IPS-15b (cell line): ENCODE measurements around the gene MAP3K7CL.

ENCODE experiments used
- H3K27me3 ChIP-seq: one replicate; pipeline ENCODE4 v1.6.1; 2013; ENCODE audit warnings: low read length; ENCODE audit not compliant: control insufficient read depth, insufficient read depth
- H3K36me3 ChIP-seq: one replicate; pipeline ENCODE4 v1.6.1; 2013; ENCODE audit warnings: low read length; ENCODE audit not compliant: control insufficient read depth, insufficient read depth
- H3K4me1 ChIP-seq: one replicate; pipeline ENCODE4 v1.6.1; 2013; ENCODE audit warnings: mild to moderate bottlenecking, low read length; ENCODE audit not compliant: control insufficient read depth, insufficient read depth
- H3K4me3 ChIP-seq: one replicate; pipeline ENCODE4 v1.5.1; 2013; ENCODE audit warnings: low read depth, low read length
- H3K9ac ChIP-seq: one replicate; pipeline ENCODE4 v1.6.1; 2013; ENCODE audit warnings: low read depth, mild to moderate bottlenecking, low read length
- H3K9me3 ChIP-seq: one replicate; pipeline ENCODE4 v1.6.1; 2013; ENCODE audit warnings: mild to moderate bottlenecking, low read length; ENCODE audit not compliant: control insufficient read depth, insufficient read depth

Gene MAP3K7CL

GRCh38 chr21:29136033-29136432 lies 5.6 kb downstream of the MAP3K7CL start:
- Histone ChIP-seq H3K9ac (no peak overlapping the region), H3K27me3 (peaks cover 2% of the 10 kb centered on the region), H3K9me3 (no peaks in the 10 kb centered on the region), H3K4me1 (no peaks in the 10 kb centered on the region), H3K36me3 (no peaks in the 10 kb centered on the region), H3K4me3 (no peak overlapping the region)

GRCh38 chr21:29144736-29145353 lies 14.4 kb downstream of the MAP3K7CL start:
- no peaks in the 10 kb centered on the region for H3K27me3 ChIP-seq

DNA sequence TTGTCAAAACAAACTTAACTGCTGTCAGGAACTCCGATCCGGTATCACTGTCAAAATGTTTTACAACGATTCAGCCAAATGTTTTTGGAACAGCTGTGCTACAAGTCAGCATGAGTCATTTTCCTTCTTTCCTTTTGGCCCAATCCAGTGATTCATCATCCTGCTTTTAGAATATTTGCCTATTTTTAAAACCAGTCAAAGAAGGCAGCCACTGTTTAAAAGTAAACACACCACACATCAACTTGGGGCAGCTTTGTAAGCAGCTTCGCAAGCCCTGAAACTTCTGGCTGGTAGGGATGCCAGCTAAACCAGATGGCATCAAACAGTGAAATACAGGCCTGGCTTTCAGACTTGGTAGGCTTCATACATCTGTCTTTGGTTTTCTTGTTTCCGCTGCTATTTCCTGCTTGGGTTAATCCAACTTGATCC lies 14.9 kb downstream of the MAP3K7CL start:
- Histone ChIP-seq H3K4me3 (no peak overlapping the region), H3K9me3 (no peaks in the 10 kb centered on the region), H3K4me1 (no peaks in the 10 kb centered on the region), H3K36me3 (no peaks in the 10 kb centered on the region), H3K9ac (no peak overlapping the region), H3K27me3 (no peaks in the 10 kb centered on the region)

More at GRCh38 chr21:29144736-29145353, 14.4 kb downstream of the MAP3K7CL start:
- no peak overlapping the region for H3K4me3 ChIP-seq
- no peaks in the 10 kb centered on the region for H3K9me3 ChIP-seq
- no peak overlapping the region for H3K9ac ChIP-seq
- no peaks in the 10 kb centered on the region for H3K36me3 ChIP-seq
- no peaks in the 10 kb centered on the region for H3K4me1 ChIP-seq

GRCh38 chr21:29145852-29146453 lies 15.5 kb downstream of the MAP3K7CL start:
- Histone ChIP-seq H3K36me3 (no peaks in the 10 kb centered on the region), H3K27me3 (no peaks in the 10 kb centered on the region), H3K9me3 (no peaks in the 10 kb centered on the region), H3K4me3 (no peak overlapping the region), H3K9ac (no peak overlapping the region), H3K4me1 (no peaks in the 10 kb centered on the region)

DNA sequence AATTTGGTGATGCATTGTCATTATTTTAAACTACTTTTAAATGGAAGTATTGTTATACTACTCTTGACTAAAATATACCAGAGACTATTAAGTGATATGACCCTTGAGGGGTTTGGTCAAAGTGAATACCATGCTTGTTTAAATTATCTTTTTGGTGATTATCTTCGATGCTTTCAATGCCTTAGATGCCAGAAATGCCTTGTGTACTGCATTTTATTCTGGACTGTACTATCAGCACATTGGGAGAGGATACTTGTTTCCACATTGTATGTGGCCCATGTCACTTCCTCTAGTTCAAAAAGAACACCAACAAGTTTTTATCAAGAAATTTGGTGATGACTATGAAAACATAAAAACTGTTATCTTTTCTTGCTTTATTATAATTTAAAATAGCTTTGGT lies 16.3 kb downstream of the MAP3K7CL start:
- Histone ChIP-seq H3K9me3 (no peaks in the 10 kb centered on the region), H3K36me3 (no peaks in the 10 kb centered on the region), H3K4me3 (no peak overlapping the region), H3K4me1 (no peaks in the 10 kb centered on the region), H3K27me3 (no peaks in the 10 kb centered on the region), H3K9ac (no peak overlapping the region)

DNA sequence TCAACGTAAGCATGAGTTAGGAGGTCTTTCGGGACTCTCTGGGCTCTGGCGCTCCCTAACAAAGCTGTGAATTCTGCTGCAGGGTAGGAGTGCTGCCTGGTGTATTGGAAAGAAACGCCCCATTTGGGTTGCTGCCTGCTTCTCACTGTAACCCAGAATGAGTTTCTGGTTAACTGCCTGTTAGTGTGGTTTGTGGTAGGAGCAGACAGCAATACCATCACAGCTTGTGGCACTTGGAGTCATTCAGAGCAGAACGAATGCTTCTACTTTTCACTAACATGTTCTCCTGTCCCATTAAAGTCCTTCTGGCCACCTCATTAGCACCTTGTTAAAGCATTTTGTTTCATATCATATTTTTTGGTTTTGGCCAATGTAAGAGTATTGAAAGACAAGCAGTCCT lies 18.1 kb downstream of the MAP3K7CL start:
- Histone ChIP-seq H3K27me3 (no peaks in the 10 kb centered on the region), H3K4me3 (no peak overlapping the region), H3K9ac (no peak overlapping the region), H3K36me3 (no peaks in the 10 kb centered on the region), H3K9me3 (no peaks in the 10 kb centered on the region), H3K4me1 (no peaks in the 10 kb centered on the region)

- H3K9me3 ChIP-seq = no peaks in the 10 kb centered on the region
- H3K36me3 ChIP-seq = no peaks in the 10 kb centered on the region
- no peaks in the 10 kb centered on the region for H3K4me1 ChIP-seq
- H3K9ac ChIP-seq = no peak overlapping the region
- H3K4me3 ChIP-seq = no peak overlapping the region
- no peaks in the 10 kb centered on the region for H3K27me3 ChIP-seq
These were observed 19.5 kb downstream of the MAP3K7CL start for GRCh38 chr21:29149808-29150425.

GRCh38 chr21:29151931-29152330 lies 21.5 kb downstream of the MAP3K7CL start:
- Histone ChIP-seq H3K9me3 (no peaks in the 10 kb centered on the region), H3K4me3 (no peak overlapping the region), H3K27me3 (peaks cover 10% of the 10 kb centered on the region), H3K4me1 (no peaks in the 10 kb centered on the region), H3K36me3 (no peaks in the 10 kb centered on the region), H3K9ac (no peak overlapping the region)

DNA sequence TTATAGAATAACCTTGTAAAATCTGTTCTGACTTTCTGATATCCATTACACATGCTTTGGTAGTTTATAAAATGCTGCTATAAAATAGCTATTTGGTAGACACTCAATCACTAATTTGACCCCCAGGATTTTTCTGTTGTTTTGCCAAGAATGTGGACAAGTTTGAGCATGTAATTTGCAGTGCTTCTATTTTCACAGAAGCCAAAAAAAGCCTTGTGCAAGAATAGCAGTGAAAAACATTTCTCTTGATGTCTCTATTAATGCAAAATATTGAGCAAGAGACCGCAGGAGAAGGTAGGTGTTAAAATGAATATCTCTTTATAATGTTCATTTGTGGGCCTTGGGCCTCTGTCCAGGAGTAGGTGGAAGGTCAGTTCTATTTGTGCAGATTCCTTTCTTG lies 22.5 kb downstream of the MAP3K7CL start:
- H3K27me3 ChIP-seq = peaks cover 10% of the 10 kb centered on the region
- no peaks in the 10 kb centered on the region for H3K4me1 ChIP-seq
- no peaks in the 10 kb centered on the region for H3K36me3 ChIP-seq
- H3K9me3 ChIP-seq = no peaks in the 10 kb centered on the region
- no peak overlapping the region for H3K9ac ChIP-seq
- H3K4me3 ChIP-seq = no peak overlapping the region

GRCh38 chr21:29154270-29154669 lies 23.8 kb downstream of the MAP3K7CL start:
- Histone ChIP-seq H3K27me3 (peaks cover 10% of the 10 kb centered on the region), H3K4me3 (no peak overlapping the region), H3K9ac (no peak overlapping the region)

DNA sequence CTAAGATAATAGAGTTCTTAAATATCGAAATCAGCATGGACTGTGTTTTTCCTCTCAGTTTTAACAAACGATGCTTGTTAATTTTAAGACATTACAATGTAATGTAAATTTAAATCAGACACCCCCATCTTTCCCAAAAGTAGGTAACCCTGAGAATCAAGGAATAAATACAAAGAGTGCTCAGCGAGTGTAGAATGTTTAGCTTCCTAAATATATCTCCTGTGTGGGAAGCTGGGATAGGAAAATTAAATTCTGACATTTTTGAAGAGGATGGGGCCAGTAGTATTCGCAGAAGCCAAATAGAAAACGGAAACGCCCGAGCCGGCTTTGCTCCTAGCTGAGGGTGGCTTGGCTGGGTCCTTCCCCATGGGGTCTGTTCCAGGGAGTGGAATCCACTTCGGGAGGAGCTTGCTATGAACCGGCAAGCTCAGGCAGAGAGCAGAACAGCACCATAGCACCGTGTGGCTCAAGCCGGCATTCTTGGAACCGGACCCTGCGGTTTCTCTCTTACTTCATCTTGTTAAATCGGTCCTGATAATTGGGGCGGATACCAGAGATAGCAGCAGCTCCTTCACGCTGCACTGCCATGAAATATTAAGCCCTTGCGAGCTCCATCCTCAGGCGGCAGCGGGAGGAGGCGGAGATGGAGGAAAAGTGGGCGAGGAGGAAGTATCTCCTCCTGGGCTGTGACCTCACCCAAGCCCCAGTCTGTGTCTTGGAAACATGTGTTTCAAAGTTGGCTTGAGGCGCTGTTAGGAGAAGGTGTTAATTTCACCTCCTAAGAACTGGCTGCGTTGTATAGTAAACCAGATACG lies 24.9 kb downstream of the MAP3K7CL start:
- Histone ChIP-seq H3K4me3 (peak overlapping the region; percentile 48), H3K36me3 (no peaks in the 10 kb centered on the region), H3K9ac (peak overlapping the region; percentile 28), H3K9me3 (no peaks in the 10 kb centered on the region), H3K4me1 (no peaks in the 10 kb centered on the region), H3K27me3 (peaks cover 10% of the 10 kb centered on the region)

More at GRCh38 chr21:29154270-29154669, 23.8 kb downstream of the MAP3K7CL start:
- no peaks in the 10 kb centered on the region for H3K4me1 ChIP-seq
- no peaks in the 10 kb centered on the region for H3K36me3 ChIP-seq
- no peaks in the 10 kb centered on the region for H3K9me3 ChIP-seq
